ENCODE measurements around the gene IPCEF1.

IPCEF1 gene

GRCh38 chr6:154325142-154325541 lies 31.5 kb downstream of the IPCEF1 start:
- DNase-seq (ENCODE audit: low read depth): no peak

DNA sequence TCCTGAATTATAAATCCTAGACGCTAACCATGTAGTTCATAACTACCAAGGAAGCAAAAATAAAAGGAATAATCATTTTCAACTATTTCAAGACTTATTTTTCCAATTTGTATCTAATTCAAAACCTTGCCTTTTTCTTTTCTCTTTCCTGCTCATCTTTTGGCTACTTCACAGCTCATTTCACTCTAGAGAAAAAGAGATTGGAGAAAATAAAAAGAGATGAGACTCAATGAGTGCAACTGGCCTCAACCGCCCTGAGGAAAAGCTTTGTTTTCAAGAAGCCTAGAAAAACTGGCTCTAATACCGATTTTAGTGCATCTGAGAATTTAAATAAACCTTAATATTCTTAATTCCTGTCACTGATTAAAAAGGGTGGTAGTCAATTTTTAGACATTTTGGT lies 36.4 kb downstream of the IPCEF1 start:
- no peak overlapping the region for H3K4me3 ChIP-seq (ENCODE audit: low read depth, low read length)
- no peak for DNase-seq (ENCODE audit: low read depth)
- TF ChIP-seq, protein P1, sequence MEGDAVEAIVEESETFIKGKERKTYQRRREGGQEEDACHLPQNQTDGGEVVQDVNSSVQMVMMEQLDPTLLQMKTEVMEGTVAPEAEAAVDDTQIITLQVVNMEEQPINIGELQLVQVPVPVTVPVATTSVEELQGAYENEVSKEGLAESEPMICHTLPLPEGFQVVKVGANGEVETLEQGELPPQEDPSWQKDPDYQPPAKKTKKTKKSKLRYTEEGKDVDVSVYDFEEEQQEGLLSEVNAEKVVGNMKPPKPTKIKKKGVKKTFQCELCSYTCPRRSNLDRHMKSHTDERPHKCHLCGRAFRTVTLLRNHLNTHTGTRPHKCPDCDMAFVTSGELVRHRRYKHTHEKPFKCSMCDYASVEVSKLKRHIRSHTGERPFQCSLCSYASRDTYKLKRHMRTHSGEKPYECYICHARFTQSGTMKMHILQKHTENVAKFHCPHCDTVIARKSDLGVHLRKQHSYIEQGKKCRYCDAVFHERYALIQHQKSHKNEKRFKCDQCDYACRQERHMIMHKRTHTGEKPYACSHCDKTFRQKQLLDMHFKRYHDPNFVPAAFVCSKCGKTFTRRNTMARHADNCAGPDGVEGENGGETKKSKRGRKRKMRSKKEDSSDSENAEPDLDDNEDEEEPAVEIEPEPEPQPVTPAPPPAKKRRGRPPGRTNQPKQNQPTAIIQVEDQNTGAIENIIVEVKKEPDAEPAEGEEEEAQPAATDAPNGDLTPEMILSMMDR (conservative IDR thresholded peaks at IDR 0.05; ENCODE audit: low read depth, low read length): no peak

More at GRCh38 chr6:154325142-154325541, 31.5 kb downstream of the IPCEF1 start:
- H3K4me3 ChIP-seq (ENCODE audit: low read depth, low read length): no peak overlapping the region
- TF ChIP-seq, protein P1 (conservative IDR thresholded peaks at IDR 0.05; ENCODE audit: low read depth, low read length): no peak

DNA sequence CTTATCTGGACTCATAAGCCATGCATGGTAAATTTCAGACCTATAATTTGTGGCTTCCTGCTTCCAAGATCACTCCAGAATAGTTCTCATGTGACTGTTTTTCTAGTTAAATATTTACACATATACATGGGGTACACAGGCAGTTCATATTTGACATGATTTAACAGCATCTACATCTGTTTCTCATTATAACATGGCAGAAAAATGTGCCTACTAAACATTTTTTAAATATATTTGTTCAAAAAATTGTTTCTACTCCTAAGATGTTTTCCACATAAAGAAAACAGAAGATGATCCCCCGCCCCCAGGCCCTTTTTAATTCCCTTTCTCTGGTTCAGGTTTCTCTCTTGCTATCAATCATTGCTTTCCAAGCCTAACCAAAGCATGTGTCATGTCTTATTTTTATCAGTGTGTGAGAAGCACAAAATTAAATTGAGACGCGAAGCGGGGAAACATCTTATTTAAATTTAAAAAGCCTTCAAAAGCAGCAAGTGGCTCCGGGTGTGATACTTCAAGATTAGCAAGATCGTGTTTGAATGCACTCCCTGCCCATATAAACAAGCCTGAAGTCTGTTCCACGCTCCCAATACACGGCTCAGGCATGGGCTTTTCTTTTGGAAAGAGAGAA lies 37.3 kb downstream of the IPCEF1 start:
- peak overlapping the region; percentile 4 for H3K4me3 ChIP-seq (ENCODE audit: low read depth, low read length)
- TF ChIP-seq, protein P1 (conservative IDR thresholded peaks at IDR 0.05; ENCODE audit: low read depth, low read length): no peak
- DNase-seq (ENCODE audit: low read depth): peak; percentile 58

- DNase-seq (ENCODE audit: low read depth): no peak
- TF ChIP-seq, protein P1 (conservative IDR thresholded peaks at IDR 0.05; ENCODE audit: low read depth, low read length): no peak
- no peak overlapping the region for H3K4me3 ChIP-seq (ENCODE audit: low read depth, low read length)
Measured at GRCh38 chr6:154318721-154319120, 37.9 kb downstream of the IPCEF1 start.

DNA sequence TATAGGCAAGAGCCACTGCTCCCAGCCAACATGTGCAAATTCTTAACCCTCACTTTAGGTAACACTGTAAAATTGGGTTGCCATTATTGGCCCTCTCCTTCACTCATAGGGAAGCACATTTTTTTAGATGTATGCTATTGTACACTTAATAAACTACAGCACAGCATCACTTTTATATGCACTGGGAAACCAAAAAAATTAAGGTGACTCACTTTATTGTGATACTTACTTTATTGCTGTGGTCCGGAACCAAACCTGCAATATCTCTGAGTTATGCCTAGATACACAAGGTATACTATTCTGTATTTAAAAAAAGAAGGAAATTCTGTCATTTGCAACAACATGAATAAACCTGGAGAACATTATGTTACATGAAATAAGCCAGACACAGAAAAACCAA lies 40.5 kb downstream of the IPCEF1 start:
- H3K4me3 ChIP-seq (ENCODE audit: low read depth, low read length): no peak overlapping the region
- DNase-seq (ENCODE audit: low read depth): no peak
- TF ChIP-seq, protein P1 (conservative IDR thresholded peaks at IDR 0.05; ENCODE audit: low read depth, low read length): no peak

DNA sequence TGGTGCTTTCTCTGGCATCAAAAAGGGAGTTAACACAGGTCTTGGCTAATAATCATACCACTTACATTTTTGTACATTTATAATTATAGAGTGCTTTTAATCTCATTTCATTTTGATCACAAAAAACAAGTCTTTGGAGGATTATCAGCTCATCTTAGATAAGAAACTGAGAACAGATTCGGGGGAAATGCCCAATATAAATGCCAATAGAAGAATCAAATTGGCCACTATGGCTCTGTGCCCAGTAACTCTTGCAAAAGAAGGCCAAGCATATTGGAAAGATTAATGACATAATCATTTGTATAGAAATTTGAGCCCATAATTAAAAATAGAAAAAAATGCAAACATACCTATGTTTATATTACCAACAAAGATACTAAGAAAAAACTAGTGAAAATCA lies 42.5 kb downstream of the IPCEF1 start:
- DNase-seq (ENCODE audit: low read depth): no peak
- TF ChIP-seq, protein P1 (conservative IDR thresholded peaks at IDR 0.05; ENCODE audit: low read depth, low read length): no peak

DNA sequence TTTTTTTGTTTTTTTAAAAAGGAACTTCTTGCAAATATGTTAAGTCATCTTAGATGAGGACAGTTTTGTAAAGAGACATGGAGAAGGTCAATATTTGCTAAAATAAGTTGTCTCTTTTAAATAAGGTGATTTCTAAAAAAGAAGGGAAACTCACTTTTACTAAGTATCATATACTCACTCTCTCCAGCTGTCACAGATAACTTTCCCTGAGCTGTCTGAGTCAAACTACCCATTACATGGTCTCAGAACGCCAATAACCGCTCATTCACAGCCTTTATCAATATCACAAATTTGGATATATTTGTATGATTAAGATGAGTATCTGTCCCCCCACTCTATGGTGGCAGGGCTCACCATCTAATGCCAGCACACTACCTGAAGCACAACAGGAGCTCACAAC lies 47.6 kb downstream of the IPCEF1 start:
- TF ChIP-seq, protein P1 (conservative IDR thresholded peaks at IDR 0.05; ENCODE audit: low read depth, low read length): no peak
- H3K4me3 ChIP-seq (ENCODE audit: low read depth, low read length): no peak overlapping the region
- DNase-seq (ENCODE audit: low read depth): no peak

More for the DNA sequence above, 42.5 kb downstream of the IPCEF1 start:
- no peak overlapping the region for H3K4me3 ChIP-seq (ENCODE audit: low read depth, low read length)
